Endothelial cell of umbilical vein (primary cell): ENCODE results near the gene SS18L1. TPM values are rescaled to one million over a fixed set of nuclear protein-coding genes. Genes with fewer than 3 reads are reported as not detected.

ENCODE experiments used
- BruUV-seq: library from RNA; stranded (reverse); fragments of 400-500 nt; replicated peaks from 2 replicates; lab custom pipeline; 2021; lab: Mats Ljungman, UMichigan
- CTCF ChIA-PET: fragments of 300-600, 350-600 bp; sonication (Branson Sonifier 250); formaldehyde crosslinking; loops from one replicate; lab custom pipeline; 2021; ENCODE audit warnings: antibody characterized with exemption, inconsistent platforms; lab: Charles Lee
- POLR2A ChIA-PET: fragments of 300-600, 350-600 bp; sonication (Branson Sonifier 250); formaldehyde crosslinking; loops from one replicate; lab custom pipeline; 2021; ENCODE audit warnings: antibody characterized with exemption, inconsistent platforms; lab: Charles Lee
- DNase-seq: peaks from one replicate; pipeline ENCODE4 v3.0.0-alpha.2; 2011; ENCODE audit warnings: low read depth, low spot score
- FAIRE-seq: peaks from 2 replicates; lab custom pipeline; 2011; peaks lifted over from hg19 to GRCh38; lab: Jason Lieb, UNC
- H2AFZ ChIP-seq: 2 replicates; pipeline ENCODE4 v1.6.0; 2012; ENCODE audit warnings: low read depth, low read length, control low read depth, inconsistent platforms
- H3K27ac ChIP-seq: 2 replicates; pipeline ENCODE4 v1.5.1; 2011; ENCODE audit warnings: low read depth, mild to moderate bottlenecking, control low read depth, low read length, moderate library complexity; ENCODE audit not compliant: insufficient read depth
- H3K27me3 ChIP-seq, 2 experiments: 2 replicates each; pipeline versions ENCODE4 v1.6.0 to v1.6.1; 2011; ENCODE audit warnings: low read length in 2 of 2, mixed read lengths in 1 of 2; ENCODE audit not compliant: control insufficient read depth in 2 of 2, insufficient read depth in 2 of 2
- H3K36me3 ChIP-seq, 2 experiments: 2 replicates in 1 of 2; 3 replicates in 1 of 2; pipeline ENCODE4 v1.5.1; 2011; ENCODE audit warnings: low read length in 2 of 2, mild to moderate bottlenecking in 1 of 2, moderate library complexity in 1 of 2; ENCODE audit not compliant: control insufficient read depth in 2 of 2, insufficient read depth in 2 of 2; ENCODE audit errors: extremely low read depth in 1 of 2
- H3K4me1 ChIP-seq: 3 replicates; pipeline ENCODE4 v1.5.1; 2011; ENCODE audit warnings: mild to moderate bottlenecking, low read length; ENCODE audit not compliant: control insufficient read depth, insufficient read depth; ENCODE audit errors: extremely low read depth
- H3K4me2 ChIP-seq: 2 replicates; pipeline ENCODE4 v1.6.1; 2011; ENCODE audit warnings: low read length, control low read depth, mixed read lengths; ENCODE audit not compliant: insufficient read depth
- H3K4me3 ChIP-seq, 3 experiments: fragments of 200-600 bp in 1 of 3; sonication (generic), shearing (Covaris generic) in 1 of 3; replicated peaks in 1 of 3; 2 replicates each; pipeline ENCODE4 v1.5.1; 2011 to 2016; ENCODE audit warnings: control low read depth in 3 of 3, low read length in 3 of 3, mild to moderate bottlenecking in 2 of 3, inconsistent platforms in 1 of 3, low read depth in 1 of 3, moderate library complexity in 1 of 3; ENCODE audit not compliant: insufficient read depth in 1 of 3
- H3K79me2 ChIP-seq: 2 replicates; pipeline ENCODE4 v1.6.0; 2012; ENCODE audit warnings: low read length, inconsistent platforms; ENCODE audit not compliant: control insufficient read depth, insufficient read depth
- H3K9ac ChIP-seq: replicated peaks from 2 replicates; pipeline ENCODE3; 2011; ENCODE audit warnings: low read length, control low read depth; ENCODE audit not compliant: insufficient read depth; ENCODE audit errors: extremely low read depth
- H3K9me1 ChIP-seq: replicated peaks from 3 replicates; pipeline ENCODE4 v1.6.0; 2011; ENCODE audit warnings: mild to moderate bottlenecking, low read length; ENCODE audit not compliant: control insufficient read depth, insufficient read depth; ENCODE audit errors: extremely low read depth
- H3K9me3 ChIP-seq: replicated peaks from 2 replicates; pipeline ENCODE4 v1.5.1; 2012; ENCODE audit warnings: low read length, inconsistent platforms; ENCODE audit not compliant: control insufficient read depth, insufficient read depth
- H4K20me1 ChIP-seq: replicated peaks from 2 replicates; pipeline ENCODE3; 2011; ENCODE audit warnings: mild to moderate bottlenecking, low read length; ENCODE audit not compliant: control insufficient read depth, insufficient read depth; ENCODE audit errors: extremely low read depth
- EZH2 ChIP-seq: IDR thresholded peaks from 2 replicates; pipeline ENCODE4 v1.6.1; 2012; ENCODE audit warnings: borderline replicate concordance, low read depth, mild to moderate bottlenecking, moderate library complexity, low read length, inconsistent platforms; ENCODE audit not compliant: severe bottlenecking
- dilution Hi-C: fragments of 300-500 bp; cut with MboI; formaldehyde crosslinking; loops from one replicate; pipeline ENCODE4 v1.15.0; 2019; ENCODE audit warnings: low sequenced_read_pairs; ENCODE audit not compliant: extremely low pct_ligation_motif_present
- intact Hi-C: fragments of 100-400 bp; cut with micrococcal nuclease; formaldehyde crosslinking; loops from one replicate; pipeline ENCODE4 v1.10.0; 2022
- polyA plus RNA-seq, 4 experiments: library from polyadenylated mRNA; depleted of rRNA in 3 of 4; stranded (reverse) in 3 of 4; unstranded in 1 of 4; fragments of >200 nt; gene quantifications; 2 replicates each; pipeline versions ENCODE4 v1.2.1 to v1.2.3, GENCODE V29; 2011 to 2012; ENCODE audit warnings: missing spikeins in 1 of 4
- total RNA-seq: library from RNA; stranded (reverse); gene quantifications from 2 replicates; pipeline ENCODE4 v1.2.3, GENCODE V29; 2021
- TF ChIP-seq, protein P1 (sequence below), 2 donors: IDR thresholded peaks; 1 replicate in 1 of 2; 2 replicates in 1 of 2; pipeline ENCODE4 v1.5.1; 2011; ENCODE audit warnings: low read length in 2 of 2, mild to moderate bottlenecking in 2 of 2, moderate library complexity in 2 of 2, control low read depth in 1 of 2, inconsistent platforms in 1 of 2, low read depth in 1 of 2; ENCODE audit not compliant: insufficient read depth in 1 of 2; ENCODE audit errors: extremely low read depth in 1 of 2

The SS18L1 gene
- total and polyA plus RNA-seq, 2 donors (not counting 3 experiments of a cell fraction or from before 2014, with no cell fraction given), result 15.4 to 21.7 TPM

DNA sequence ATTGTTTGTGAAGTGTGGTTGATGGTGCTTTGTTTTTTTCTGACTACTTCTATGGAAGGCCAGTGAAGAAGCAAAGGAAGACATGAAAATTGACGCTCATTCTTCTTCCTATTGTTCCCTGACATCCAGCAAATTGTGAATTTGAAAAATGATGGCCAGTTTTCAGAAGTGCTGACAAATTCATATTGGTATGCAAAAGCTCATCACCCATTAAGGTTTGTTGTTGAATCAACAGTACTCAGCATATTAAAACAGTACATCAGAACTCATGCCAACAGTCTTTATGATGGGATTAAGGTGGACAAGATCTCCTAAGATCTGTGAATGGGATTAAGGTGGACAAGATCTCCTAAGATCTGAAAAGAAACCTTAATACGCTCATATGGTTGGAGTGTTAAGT lies 38.2 kb downstream of the SS18L1 start:
- no TSS peak for BruUV-seq
- H3K79me2 ChIP-seq, result peaks cover 14% of the 10 kb centered on the region
- DNase-seq (no peak), FAIRE-seq (no peak)
- peak overlapping the region in 1 of 3 experiments; percentile 93 for H3K4me3 ChIP-seq
- ChIA-PET CTCF (no interaction called here), POLR2A (no interaction called here)
- H4K20me1 ChIP-seq, result no peaks in the 10 kb centered on the region
- H3K27ac ChIP-seq, result peak overlapping the region; percentile 92
- no peaks in the 10 kb centered on the region for H3K9me3 ChIP-seq
- peak overlapping the region; percentile 95 for H3K4me2 ChIP-seq
- intact Hi-C loops, result loop anchor here (1.0 to 10.0 kb wide), 3 partner anchors 56 to 203 kb away; partner anchors contain the start of genes OSBPL2, RPS21 and TAF4
- peaks cover 0 to 1% of the 10 kb centered on the region in 2 experiments for H3K36me3 ChIP-seq
- dilution Hi-C loops, result no loop called here
- H3K4me1 ChIP-seq, result peaks cover 12% of the 10 kb centered on the region
- H3K9ac ChIP-seq, result no peak overlapping the region
- no peak for TF ChIP-seq EZH2
- TF ChIP-seq, protein P1, sequence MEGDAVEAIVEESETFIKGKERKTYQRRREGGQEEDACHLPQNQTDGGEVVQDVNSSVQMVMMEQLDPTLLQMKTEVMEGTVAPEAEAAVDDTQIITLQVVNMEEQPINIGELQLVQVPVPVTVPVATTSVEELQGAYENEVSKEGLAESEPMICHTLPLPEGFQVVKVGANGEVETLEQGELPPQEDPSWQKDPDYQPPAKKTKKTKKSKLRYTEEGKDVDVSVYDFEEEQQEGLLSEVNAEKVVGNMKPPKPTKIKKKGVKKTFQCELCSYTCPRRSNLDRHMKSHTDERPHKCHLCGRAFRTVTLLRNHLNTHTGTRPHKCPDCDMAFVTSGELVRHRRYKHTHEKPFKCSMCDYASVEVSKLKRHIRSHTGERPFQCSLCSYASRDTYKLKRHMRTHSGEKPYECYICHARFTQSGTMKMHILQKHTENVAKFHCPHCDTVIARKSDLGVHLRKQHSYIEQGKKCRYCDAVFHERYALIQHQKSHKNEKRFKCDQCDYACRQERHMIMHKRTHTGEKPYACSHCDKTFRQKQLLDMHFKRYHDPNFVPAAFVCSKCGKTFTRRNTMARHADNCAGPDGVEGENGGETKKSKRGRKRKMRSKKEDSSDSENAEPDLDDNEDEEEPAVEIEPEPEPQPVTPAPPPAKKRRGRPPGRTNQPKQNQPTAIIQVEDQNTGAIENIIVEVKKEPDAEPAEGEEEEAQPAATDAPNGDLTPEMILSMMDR (IDR thresholded peaks at IDR 0.05; ENCODE audit: extremely low read depth in 1 of 2, insufficient read depth in 1 of 2, low read depth in 1 of 2, low read length in 2 of 2), result no peak
- no peaks in the 10 kb centered on the region for H3K27me3 ChIP-seq
- H2AFZ ChIP-seq, result no peak overlapping the region
- no peaks in the 10 kb centered on the region for H3K9me1 ChIP-seq
